HEK293 (cell line): ENCODE measurements around the gene ISYNA1.
A peak's percentile ranks its signal among the peaks of the same experiment; 100 is the strongest.

ENCODE experiments used
- CTCF ChIA-PET: fragments of 350-600 bp; formaldehyde crosslinking; extraction: SDS; loops from one replicate; lab custom pipeline; 2021; ENCODE audit warnings: antibody characterized with exemption; lab: Yijun Ruan, JAX
- POLR2A ChIA-PET: fragments of 300-600 bp; formaldehyde crosslinking; extraction: SDS; loops from one replicate; lab custom pipeline; 2020; ENCODE audit warnings: antibody characterized with exemption, inconsistent platforms; lab: Yijun Ruan, JAX
- H3K27ac ChIP-seq: fragments of 200-500 bp; sonication (Bioruptor generic); 2 replicates; pipeline ENCODE4 v1.5.1; 2014; ENCODE audit warnings: low read depth, low read length, control low read depth, inconsistent platforms; ENCODE audit errors: extremely low read depth
- H3K36me3 ChIP-seq, 2 experiments: fragments of 200-500 bp in 1 of 2; sonication (Bioruptor generic) in 1 of 2; 1 replicate in 1 of 2; 2 replicates in 1 of 2; pipeline ENCODE4 v1.5.1; 2014 to 2017; ENCODE audit warnings: inconsistent platforms in 2 of 2, low read length in 2 of 2; ENCODE audit not compliant: control insufficient read depth in 2 of 2, insufficient read depth in 1 of 2
- H3K4me1 ChIP-seq: fragments of 200-500 bp; sonication (Bioruptor generic); 2 replicates; pipeline ENCODE4 v1.5.1; 2014; ENCODE audit warnings: mild to moderate bottlenecking, low read length, inconsistent platforms; ENCODE audit not compliant: control insufficient read depth, insufficient read depth
- H3K4me3 ChIP-seq: 2 replicates; pipeline ENCODE4 v1.5.1; 2011; ENCODE audit warnings: low read depth, mild to moderate bottlenecking, control low read depth, low read length, moderate library complexity
- H3K9me3 ChIP-seq: fragments of 200-500 bp; sonication (Bioruptor generic); 2 replicates; pipeline ENCODE4 v1.5.1; 2014; ENCODE audit warnings: low read depth, low read length, inconsistent platforms; ENCODE audit not compliant: control insufficient read depth, insufficient read depth
- PRDM10 ChIP-seq: fragments of 450-650 bp; formaldehyde crosslinking; IDR thresholded peaks from 2 replicates; pipeline ENCODE4 v1.5.1; 2016; ENCODE audit warnings: missing biosample characterization, missing genetic modification characterization
- PRDM4 ChIP-seq: fragments of 450-650 bp; formaldehyde crosslinking; IDR thresholded peaks from 2 replicates; pipeline ENCODE4 v1.5.1; 2017; ENCODE audit warnings: missing biosample characterization, missing genetic modification characterization
- SP3 ChIP-seq: fragments of 450-650 bp; formaldehyde crosslinking; IDR thresholded peaks from 2 replicates; pipeline ENCODE4 v1.5.1; 2016; ENCODE audit warnings: missing biosample characterization, missing genetic modification characterization
- TCF7L2 ChIP-seq: IDR thresholded peaks from 2 replicates; pipeline ENCODE4 v1.6.1; 2011; ENCODE audit warnings: low read depth, mild to moderate bottlenecking, inconsistent platforms, low read length, moderate library complexity, borderline replicate concordance
- ZFP3 ChIP-seq: fragments of 450-650 bp; formaldehyde crosslinking; IDR thresholded peaks from 2 replicates; pipeline ENCODE4 v1.5.1; 2016; ENCODE audit warnings: low read depth, missing biosample characterization, missing genetic modification characterization
- ZIC2 ChIP-seq: fragments of 450-650 bp; formaldehyde crosslinking; IDR thresholded peaks from 2 replicates; pipeline ENCODE4 v1.5.1; 2016; ENCODE audit warnings: missing biosample characterization, missing genetic modification characterization
- ZNF10 ChIP-seq: fragments of 450-650 bp; formaldehyde crosslinking; IDR thresholded peaks from 2 replicates; pipeline ENCODE4 v1.5.1; 2017; ENCODE audit warnings: missing biosample characterization, missing genetic modification characterization
- ZNF175 ChIP-seq: fragments of 450-650 bp; formaldehyde crosslinking; IDR thresholded peaks from 2 replicates; pipeline ENCODE4 v1.5.1; 2016; ENCODE audit warnings: missing biosample characterization, missing genetic modification characterization
- ZNF221 ChIP-seq: fragments of 450-650 bp; formaldehyde crosslinking; IDR thresholded peaks from 2 replicates; pipeline ENCODE4 v1.5.1; 2017; ENCODE audit warnings: missing biosample characterization, missing genetic modification characterization, borderline replicate concordance
- ZNF223 ChIP-seq: fragments of 450-650 bp; formaldehyde crosslinking; IDR thresholded peaks from 2 replicates; pipeline ENCODE4 v1.5.1; 2016; ENCODE audit warnings: missing biosample characterization, missing genetic modification characterization
- ZNF501 ChIP-seq: fragments of 450-650 bp; formaldehyde crosslinking; IDR thresholded peaks from 2 replicates; pipeline ENCODE4 v1.5.1; 2016; ENCODE audit warnings: missing biosample characterization, missing genetic modification characterization
- ZNF596 ChIP-seq: fragments of 450-650 bp; IDR thresholded peaks from 2 replicates; pipeline ENCODE4 v1.5.0; 2018; ENCODE audit warnings: missing biosample characterization, mild to moderate bottlenecking, missing genetic modification characterization, moderate library complexity
- ZNF623 ChIP-seq: fragments of 450-650 bp; formaldehyde crosslinking; IDR thresholded peaks from 2 replicates; pipeline ENCODE4 v1.5.1; 2016; ENCODE audit warnings: missing biosample characterization, missing genetic modification characterization
- ZNF654 ChIP-seq: fragments of 450-650 bp; formaldehyde crosslinking; IDR thresholded peaks from 2 replicates; pipeline ENCODE4 v1.5.1; 2016; ENCODE audit warnings: low read depth, missing biosample characterization, missing genetic modification characterization
- ZNF76 ChIP-seq: fragments of 450-650 bp; formaldehyde crosslinking; IDR thresholded peaks from 2 replicates; pipeline ENCODE4; 2016; ENCODE audit warnings: low read depth, missing biosample characterization, missing genetic modification characterization, borderline replicate concordance
- ZSCAN30 ChIP-seq: fragments of 450-650 bp; IDR thresholded peaks from 2 replicates; pipeline ENCODE4 v1.5.1; 2018; ENCODE audit warnings: missing biosample characterization, mild to moderate bottlenecking, missing genetic modification characterization, moderate library complexity

ISYNA1 gene

GRCh38 chr19:18392417-18392816 is 45.5 kb downstream of the ISYNA1 start (continued):
- no peak for TF ChIP-seq PRDM4
- no peak for TF ChIP-seq ZIC2 (tag by site-specific recombination)
- TF ChIP-seq TCF7L2 = no peak
- TF ChIP-seq PRDM10 = peak; percentile 52; the same call in 1 of the 2 replicates
- TF ChIP-seq ZNF221 (tag by site-specific recombination) = no peak

GRCh38 chr19:18391509-18392075 is 46.3 kb downstream of the ISYNA1 start:
- Histone ChIP-seq H3K36me3 (no peaks in the 10 kb centered on the region), H3K27ac (no peak overlapping the region), H3K9me3 (no peaks in the 10 kb centered on the region), H3K4me3 (no peak overlapping the region), H3K4me1 (no peaks in the 10 kb centered on the region)
- ChIA-PET POLR2A (interaction anchor here (1.1 to 1.2 kb wide), 2 partner anchors 11 to 110 kb away, joined by 3 read pairs; partner anchors contain the start of gene JUND), CTCF (interaction anchor here (0.6 to 4.8 kb wide), 9 partner anchors 10 to 334 kb away, joined by 3 to 46 read pairs (median 4); no protein-coding TSS in a partner anchor)
- TF ChIP-seq ZSCAN30 (tag by site-specific recombination) (no peak), ZNF223 (tag by site-specific recombination) (no peak), ZNF10 (tag by site-specific recombination) (0 out of 2 replicates have a peak, but pooled peaks have one; percentile 13)

- POLR2A ChIA-PET = interaction anchor here (1.1 to 1.2 kb wide), 2 partner anchors 9 to 109 kb away, joined by 3 read pairs; partner anchors contain the start of gene JUND
- no peak for TF ChIP-seq SP3 (tag by site-specific recombination)
- TF ChIP-seq ZFP3 (tag by site-specific recombination) = peak; percentile 98
- TF ChIP-seq ZNF501 = no peak
- TF ChIP-seq ZNF175 = no peak
- no peak for TF ChIP-seq ZNF76 (tag by site-specific recombination)
- peak; percentile 83 for TF ChIP-seq ZNF623 (tag by site-specific recombination)
- no peak for TF ChIP-seq ZNF596 (tag by site-specific recombination)
- no peak for TF ChIP-seq ZNF654 (tag by site-specific recombination)
- TF ChIP-seq, all 188 proteins: peak for 2
- no peaks in the 10 kb centered on the region for H3K9me3 ChIP-seq
- no peak overlapping the region for H3K27ac ChIP-seq
- H3K4me1 ChIP-seq = no peaks in the 10 kb centered on the region
- CTCF ChIA-PET = interaction anchor here (0.8 to 5.6 kb wide), 8 partner anchors 10 to 111 kb away, joined by 3 to 68 read pairs (median 8); partner anchors contain the start of gene LRRC25
- H3K36me3 ChIP-seq = no peaks in the 10 kb centered on the region
- no peak overlapping the region for H3K4me3 ChIP-seq
Measured at GRCh38 chr19:18390065-18390907, 47.6 kb downstream of the ISYNA1 start.
